Prostate gland (tissue), 2 donors: ENCODE data around the gene ATP5PD.

Source experiments
- CTCF ChIP-seq, 4 experiments: fragments of 200-600 bp in 2 of 4; fragments of 450-650 bp in 2 of 4; sonication (generic) in 2 of 4; IDR thresholded peaks; 1 replicate in 3 of 4; 2 replicates in 1 of 4; pipeline ENCODE4 v1.5.1; 2016 to 2019; ENCODE audit warnings: antibody characterized with exemption in 4 of 4, mild to moderate bottlenecking in 2 of 4, moderate library complexity in 2 of 4
- POLR2A ChIP-seq: fragments of 450-650 bp; IDR thresholded peaks from one replicate; pipeline ENCODE4 v1.6.1; 2016; ENCODE audit warnings: antibody characterized with exemption, mild to moderate bottlenecking
- POLR2AphosphoS5 ChIP-seq: sonication (generic); formaldehyde crosslinking; IDR thresholded peaks from one replicate; pipeline ENCODE4 v1.6.1; 2017; ENCODE audit warnings: antibody characterized with exemption

GRCh38 chr17:74995847-74996246 lies 50.9 kb downstream of the ATP5PD start:
- TF ChIP-seq CTCF (IDR thresholded peaks at IDR 0.05) = no peak
- no peak for TF ChIP-seq POLR2A
- TF ChIP-seq POLR2AphosphoS5 = no peak
